ENCODE data around the gene DYNLT1. TPM values are rescaled to one million over a fixed set of nuclear protein-coding genes. Genes with fewer than 3 reads are reported as not detected.

The DYNLT1 gene
- 13.4 and 19.9 TPM in 2 replicates for total RNA-seq (2014; rRNA removed; shearing (Covaris generic); ENCODE audit: low replicate concordance)

DNA sequence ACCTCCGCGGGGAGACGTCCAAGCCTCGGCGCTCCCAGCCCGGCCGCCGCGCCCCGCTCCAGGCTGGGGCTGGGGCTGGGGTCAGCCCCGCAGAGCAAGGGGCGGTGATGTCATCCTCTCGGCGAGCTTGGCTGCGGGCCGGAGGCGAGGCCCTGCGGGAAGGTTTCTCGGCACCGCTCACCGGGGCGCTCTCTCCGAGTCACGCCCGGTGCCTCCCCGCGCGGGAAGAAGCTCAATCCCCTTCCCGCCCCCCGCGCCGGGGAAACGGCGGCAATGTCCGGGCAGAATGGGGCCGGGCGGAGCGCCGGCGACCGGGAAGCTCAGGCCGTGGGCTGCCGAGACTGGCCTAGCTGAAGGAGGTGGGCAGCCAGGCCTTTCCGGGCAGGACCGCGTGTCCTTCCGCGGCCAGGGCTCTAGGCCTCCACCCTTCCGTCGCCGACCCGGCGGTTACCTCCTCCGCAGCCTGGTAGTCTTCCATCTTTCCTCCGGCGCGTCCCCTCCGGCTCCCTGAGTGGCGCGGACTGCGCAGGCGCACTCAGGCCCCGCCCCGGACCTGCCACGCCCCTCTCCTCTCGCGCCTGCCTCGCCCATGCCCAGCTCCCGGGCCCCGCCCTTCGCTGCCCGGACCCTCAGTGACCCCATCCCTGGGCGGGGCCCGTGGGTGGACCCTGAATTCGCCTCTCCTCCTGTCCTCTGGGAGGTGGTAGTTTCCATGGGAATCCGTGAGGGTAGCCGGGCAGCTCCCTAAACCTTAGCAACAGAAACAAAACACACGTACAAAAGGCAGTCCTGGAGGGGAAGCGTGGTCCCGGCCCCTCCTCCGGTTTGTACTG is at the start of gene DYNLT1:
Gene DYNLT1, minus strand, starts transcription at position 513 of the 833 bp plus-strand sequence. Its CDS starts 35 bp downstream, at position 478.
- Histone ChIP-seq H3K9me2 (replicated peaks; ENCODE audit: insufficient read depth, low read length) (no peaks in the 10 kb centered on the region), H3K4me2 (ENCODE audit: low read depth, low read length, poor library complexity, severe bottlenecking) (peak within 1 kb of the TSS; percentile 97), H3K4me3 (ENCODE audit: low read length) (peak within 1 kb of the TSS; percentile 99), H4K20me1 (ENCODE audit: insufficient read depth, low read depth, low read length) (no peaks in the 10 kb centered on the region), H3K9me3 (ENCODE audit: low read length) (no peaks in the 10 kb centered on the region), H3K79me2 (ENCODE audit: low read length) (peaks cover 50% of the 10 kb centered on the region), H3K27me3 (ENCODE audit: low read length) (no peaks in the 10 kb centered on the region), H2AFZ (ENCODE audit: low read length) (peak within 1 kb of the TSS; percentile 99), H3K9ac (ENCODE audit: low read length) (peak within 1 kb of the TSS; percentile 95), H3K27ac (ENCODE audit: low read length) (peak within 1 kb of the TSS; percentile 38; the same call in 1 of the 2 replicates), H3K36me3 (ENCODE audit: insufficient read depth, low read length) (peaks cover 5% of the 10 kb centered on the region; the same call in 1 of the 2 replicates), H3K4me1 (ENCODE audit: low read length) (peaks cover 19% of the 10 kb centered on the region)
- DNase-seq, result peak; percentile 95

DNA sequence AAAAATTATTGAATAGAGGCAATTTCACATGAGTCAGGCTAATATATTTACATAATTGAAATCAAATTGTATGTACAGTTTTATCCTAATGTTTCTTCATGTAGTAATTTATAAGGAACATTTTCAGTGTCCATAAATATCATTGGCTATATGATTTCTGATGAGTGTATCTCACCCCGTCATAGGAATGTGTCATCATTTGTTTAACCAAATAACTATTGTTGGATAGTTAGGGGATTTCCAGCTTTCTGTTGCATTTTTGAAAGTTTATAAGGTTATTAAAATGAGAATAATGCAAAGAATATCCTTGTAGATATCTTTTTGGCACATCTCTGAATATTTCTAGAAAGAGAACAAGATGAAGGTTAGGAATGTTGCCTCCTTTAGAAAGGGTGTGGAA is 44.3 kb upstream of the DYNLT1 start:
- H3K9me3 ChIP-seq (ENCODE audit: low read length), result no peaks in the 10 kb centered on the region
- no peaks in the 10 kb centered on the region for H3K9me2 ChIP-seq (replicated peaks; ENCODE audit: insufficient read depth, low read length)
- H3K4me2 ChIP-seq (ENCODE audit: low read depth, low read length, poor library complexity, severe bottlenecking), result no peak overlapping the region
- H3K4me1 ChIP-seq (ENCODE audit: low read length), result peaks cover 3% of the 10 kb centered on the region
- no peak overlapping the region for H2AFZ ChIP-seq (ENCODE audit: low read length)
- H3K27ac ChIP-seq (ENCODE audit: low read length), result no peak overlapping the region
- no peaks in the 10 kb centered on the region for H4K20me1 ChIP-seq (ENCODE audit: insufficient read depth, low read depth, low read length)
- H3K36me3 ChIP-seq (ENCODE audit: insufficient read depth, low read length), result no peaks in the 10 kb centered on the region
- DNase-seq, result no peak
- no peak overlapping the region for H3K9ac ChIP-seq (ENCODE audit: low read length)
- H3K27me3 ChIP-seq (ENCODE audit: low read length), result no peaks in the 10 kb centered on the region
- no peaks in the 10 kb centered on the region for H3K79me2 ChIP-seq (ENCODE audit: low read length)
- no peak overlapping the region for H3K4me3 ChIP-seq (ENCODE audit: low read length)

- H3K27ac ChIP-seq (ENCODE audit: low read length), result no peak overlapping the region
- no peak overlapping the region for H3K9ac ChIP-seq (ENCODE audit: low read length)
- no peak overlapping the region for H3K4me3 ChIP-seq (ENCODE audit: low read length)
- no peaks in the 10 kb centered on the region for H3K27me3 ChIP-seq (ENCODE audit: low read length)
- no peak for DNase-seq
- H3K4me1 ChIP-seq (ENCODE audit: low read length), result peaks cover 3% of the 10 kb centered on the region
- no peaks in the 10 kb centered on the region for H4K20me1 ChIP-seq (ENCODE audit: insufficient read depth, low read depth, low read length)
- no peak overlapping the region for H2AFZ ChIP-seq (ENCODE audit: low read length)
- H3K9me3 ChIP-seq (ENCODE audit: low read length), result no peaks in the 10 kb centered on the region
- H3K4me2 ChIP-seq (ENCODE audit: low read depth, low read length, poor library complexity, severe bottlenecking), result no peak overlapping the region
- H3K79me2 ChIP-seq (ENCODE audit: low read length), result no peaks in the 10 kb centered on the region
- no peaks in the 10 kb centered on the region for H3K36me3 ChIP-seq (ENCODE audit: insufficient read depth, low read length)
- no peaks in the 10 kb centered on the region for H3K9me2 ChIP-seq (replicated peaks; ENCODE audit: insufficient read depth, low read length)
Measured at GRCh38 chr6:158687506-158687905, 43.0 kb upstream of the DYNLT1 start.

DNA sequence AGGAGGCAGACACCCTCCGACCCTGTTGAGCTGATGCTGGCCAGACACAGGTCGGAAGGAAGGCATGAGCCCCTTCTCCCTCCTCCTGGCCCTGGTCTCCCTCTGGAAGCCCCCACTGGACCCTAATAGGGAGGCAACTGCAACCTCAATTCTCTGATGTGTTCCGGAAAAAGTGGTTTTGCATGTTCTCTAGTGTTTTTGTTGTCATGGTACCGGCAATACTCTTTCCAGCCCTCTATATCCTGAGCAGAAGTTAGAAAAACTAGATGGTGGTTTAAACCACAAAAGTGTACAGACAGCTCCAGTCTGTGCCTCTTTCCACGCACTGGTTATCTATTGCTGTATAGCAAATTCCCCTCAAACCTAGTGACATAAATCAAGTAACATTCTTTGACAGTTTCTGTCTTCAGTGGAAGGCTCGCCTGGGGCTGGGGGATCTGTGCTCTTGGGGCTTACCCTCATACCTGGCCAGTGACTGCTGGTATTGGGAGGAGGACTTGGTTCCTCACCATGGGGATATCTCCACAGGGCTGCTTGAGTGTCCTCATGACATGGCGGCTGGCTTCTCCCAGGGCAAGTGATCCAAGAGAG is 42.3 kb upstream of the DYNLT1 start:
- no peaks in the 10 kb centered on the region for H4K20me1 ChIP-seq (ENCODE audit: insufficient read depth, low read depth, low read length)
- no peaks in the 10 kb centered on the region for H3K9me3 ChIP-seq (ENCODE audit: low read length)
- peak; percentile 34 for DNase-seq
- H3K27ac ChIP-seq (ENCODE audit: low read length), result no peak overlapping the region
- H3K79me2 ChIP-seq (ENCODE audit: low read length), result no peaks in the 10 kb centered on the region
- no peak overlapping the region for H2AFZ ChIP-seq (ENCODE audit: low read length)
- H3K36me3 ChIP-seq (ENCODE audit: insufficient read depth, low read length), result no peaks in the 10 kb centered on the region
- no peak overlapping the region for H3K4me3 ChIP-seq (ENCODE audit: low read length)
- no peak overlapping the region for H3K9ac ChIP-seq (ENCODE audit: low read length)
- peaks cover 3% of the 10 kb centered on the region for H3K4me1 ChIP-seq (ENCODE audit: low read length)
- no peaks in the 10 kb centered on the region for H3K27me3 ChIP-seq (ENCODE audit: low read length)
- H3K4me2 ChIP-seq (ENCODE audit: low read depth, low read length, poor library complexity, severe bottlenecking), result no peak overlapping the region
- no peaks in the 10 kb centered on the region for H3K9me2 ChIP-seq (replicated peaks; ENCODE audit: insufficient read depth, low read length)

DNA sequence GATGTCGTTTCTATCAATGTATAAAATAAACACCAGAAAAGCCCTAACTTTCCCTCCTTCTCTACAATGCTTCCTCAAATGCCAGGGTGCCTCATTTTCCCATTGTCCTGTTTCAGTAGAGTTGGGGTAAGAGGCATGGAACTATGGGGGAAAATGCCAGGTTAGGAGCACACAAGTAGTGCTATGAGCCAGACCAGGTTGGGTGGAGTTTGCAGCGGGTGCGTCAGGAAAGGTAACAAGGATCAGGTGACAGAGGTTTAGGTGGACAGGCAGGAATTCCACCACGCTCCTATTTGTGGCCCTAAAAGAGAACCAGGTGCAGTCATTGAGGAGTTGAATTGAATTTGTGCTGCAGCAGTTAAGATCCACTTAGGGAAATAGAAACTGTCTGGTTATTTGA is 41.8 kb upstream of the DYNLT1 start:
- no peak overlapping the region for H3K27ac ChIP-seq (ENCODE audit: low read length)
- no peaks in the 10 kb centered on the region; the same call in 1 of the 2 replicates for H3K4me1 ChIP-seq (ENCODE audit: low read length)
- H3K9ac ChIP-seq (ENCODE audit: low read length), result no peak overlapping the region
- no peaks in the 10 kb centered on the region for H3K27me3 ChIP-seq (ENCODE audit: low read length)
- H3K4me3 ChIP-seq (ENCODE audit: low read length), result no peak overlapping the region
- no peaks in the 10 kb centered on the region for H3K79me2 ChIP-seq (ENCODE audit: low read length)
- H3K9me2 ChIP-seq (replicated peaks; ENCODE audit: insufficient read depth, low read length), result no peaks in the 10 kb centered on the region
- DNase-seq, result no peak
- no peaks in the 10 kb centered on the region for H3K9me3 ChIP-seq (ENCODE audit: low read length)
- no peaks in the 10 kb centered on the region for H4K20me1 ChIP-seq (ENCODE audit: insufficient read depth, low read depth, low read length)
- H3K36me3 ChIP-seq (ENCODE audit: insufficient read depth, low read length), result no peaks in the 10 kb centered on the region
- no peak overlapping the region for H3K4me2 ChIP-seq (ENCODE audit: low read depth, low read length, poor library complexity, severe bottlenecking)
- H2AFZ ChIP-seq (ENCODE audit: low read length), result no peak overlapping the region

DNA sequence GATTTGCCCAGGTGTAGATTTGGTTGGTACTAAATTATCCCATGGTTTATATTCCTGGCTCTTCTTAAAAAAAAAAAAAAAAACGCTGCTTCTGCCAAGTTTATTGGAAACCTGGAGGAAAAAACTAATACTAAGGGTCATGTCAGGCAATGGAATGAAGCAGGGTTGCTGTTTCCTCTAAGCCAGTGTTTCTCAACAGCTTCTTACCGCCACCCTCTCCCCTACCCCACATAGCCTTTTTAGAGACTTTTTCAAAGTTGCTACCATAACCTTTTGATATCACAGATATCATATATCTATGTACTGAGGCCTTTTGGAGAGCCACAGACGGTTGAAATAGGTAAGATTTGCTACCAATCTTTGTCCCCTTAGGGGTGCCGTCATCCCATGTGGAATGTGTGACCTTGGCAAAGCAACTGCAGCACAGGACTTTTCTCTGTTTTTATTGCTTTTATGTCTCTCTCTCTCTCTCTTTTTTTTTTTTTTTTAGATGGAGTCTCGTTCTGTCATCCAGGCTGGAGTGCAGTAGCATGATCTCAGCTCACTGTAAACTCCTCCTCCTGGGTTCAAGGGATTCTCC is 40.3 kb upstream of the DYNLT1 start:
- no peak overlapping the region for H3K27ac ChIP-seq (ENCODE audit: low read length)
- H3K36me3 ChIP-seq (ENCODE audit: insufficient read depth, low read length), result no peaks in the 10 kb centered on the region
- H2AFZ ChIP-seq (ENCODE audit: low read length), result no peak overlapping the region
- no peaks in the 10 kb centered on the region for H3K27me3 ChIP-seq (ENCODE audit: low read length)
- no peaks in the 10 kb centered on the region for H3K9me2 ChIP-seq (replicated peaks; ENCODE audit: insufficient read depth, low read length)
- no peaks in the 10 kb centered on the region for H3K79me2 ChIP-seq (ENCODE audit: low read length)
- DNase-seq, result peak; percentile 36
- H3K4me2 ChIP-seq (ENCODE audit: low read depth, low read length, poor library complexity, severe bottlenecking), result no peak overlapping the region
- no peak overlapping the region for H3K9ac ChIP-seq (ENCODE audit: low read length)
- no peaks in the 10 kb centered on the region for H4K20me1 ChIP-seq (ENCODE audit: insufficient read depth, low read depth, low read length)
- no peaks in the 10 kb centered on the region; the same call in 1 of the 2 replicates for H3K4me1 ChIP-seq (ENCODE audit: low read length)
- no peak overlapping the region for H3K4me3 ChIP-seq (ENCODE audit: low read length)
- no peaks in the 10 kb centered on the region for H3K9me3 ChIP-seq (ENCODE audit: low read length)

GRCh38 chr6:158684311-158684710 is 39.8 kb upstream of the DYNLT1 start:
- Histone ChIP-seq H3K4me2 (ENCODE audit: low read depth, low read length, poor library complexity, severe bottlenecking) (no peak overlapping the region), H3K4me3 (ENCODE audit: low read length) (no peak overlapping the region), H3K27me3 (ENCODE audit: low read length) (no peaks in the 10 kb centered on the region), H3K4me1 (ENCODE audit: low read length) (no peaks in the 10 kb centered on the region; the same call in 1 of the 2 replicates), H3K9me3 (ENCODE audit: low read length) (no peaks in the 10 kb centered on the region), H3K36me3 (ENCODE audit: insufficient read depth, low read length) (no peaks in the 10 kb centered on the region), H3K9me2 (replicated peaks; ENCODE audit: insufficient read depth, low read length) (no peaks in the 10 kb centered on the region), H2AFZ (ENCODE audit: low read length) (no peak overlapping the region), H3K9ac (ENCODE audit: low read length) (no peak overlapping the region), H3K79me2 (ENCODE audit: low read length) (no peaks in the 10 kb centered on the region), H4K20me1 (ENCODE audit: insufficient read depth, low read depth, low read length) (no peaks in the 10 kb centered on the region), H3K27ac (ENCODE audit: low read length) (no peak overlapping the region)
- DNase-seq, result peak; percentile 37

- H3K4me3 ChIP-seq (ENCODE audit: low read length), result no peak overlapping the region
- H3K79me2 ChIP-seq (ENCODE audit: low read length), result no peaks in the 10 kb centered on the region
- no peaks in the 10 kb centered on the region for H3K4me1 ChIP-seq (ENCODE audit: low read length)
- no peak overlapping the region for H3K9ac ChIP-seq (ENCODE audit: low read length)
- H3K27ac ChIP-seq (ENCODE audit: low read length), result no peak overlapping the region
- no peak overlapping the region for H2AFZ ChIP-seq (ENCODE audit: low read length)
- H3K36me3 ChIP-seq (ENCODE audit: insufficient read depth, low read length), result no peaks in the 10 kb centered on the region
- no peaks in the 10 kb centered on the region for H3K9me2 ChIP-seq (replicated peaks; ENCODE audit: insufficient read depth, low read length)
- H3K27me3 ChIP-seq (ENCODE audit: low read length), result no peaks in the 10 kb centered on the region
- peak; percentile 6 for DNase-seq
- H3K4me2 ChIP-seq (ENCODE audit: low read depth, low read length, poor library complexity, severe bottlenecking), result no peak overlapping the region
- no peaks in the 10 kb centered on the region for H3K9me3 ChIP-seq (ENCODE audit: low read length)
- H4K20me1 ChIP-seq (ENCODE audit: insufficient read depth, low read depth, low read length), result no peaks in the 10 kb centered on the region
Measured at GRCh38 chr6:158680481-158680880, 35.9 kb upstream of the DYNLT1 start.

All from Karpas-422 (cell line).